Immature natural killer cell (primary cell): ENCODE measurements around the gene SLC38A11. TPM values are rescaled to one million over a fixed set of nuclear protein-coding genes. Genes with fewer than 3 reads are reported as not detected.

ENCODE experiments used
- DNase-seq, 3 donors: peaks; one replicate each; pipeline ENCODE4 v3.0.0; 2022; ENCODE audit warnings: mixed read lengths in 1 of 3
- H3K27ac Mint-ChIP-seq, 6 donors: one replicate each; pipeline ENCODE4 v1.8.0; 2020; ENCODE audit warnings: mixed read lengths in 6 of 6, mild to moderate bottlenecking in 5 of 6, inconsistent platforms in 4 of 6, moderate library complexity in 3 of 6
- H3K27me3 Mint-ChIP-seq, 3 donors: one replicate each; pipeline ENCODE4 v1.8.0; 2020 to 2021; ENCODE audit warnings: low read depth in 3 of 3, mild to moderate bottlenecking in 3 of 3, mixed read lengths in 3 of 3, moderate library complexity in 3 of 3, inconsistent platforms in 1 of 3
- H3K36me3 Mint-ChIP-seq, 3 donors: one replicate each; pipeline ENCODE4 v1.8.0; 2020; ENCODE audit warnings: mixed read lengths in 3 of 3, inconsistent platforms in 2 of 3, mild to moderate bottlenecking in 2 of 3
- H3K4me1 Mint-ChIP-seq, 2 donors: one replicate each; pipeline ENCODE4 v1.8.0; 2020; ENCODE audit warnings: inconsistent platforms in 2 of 2, mild to moderate bottlenecking in 2 of 2, mixed read lengths in 2 of 2, moderate library complexity in 1 of 2
- H3K4me3 Mint-ChIP-seq, 5 donors: one replicate each; pipeline ENCODE4 v1.8.0; 2020; ENCODE audit warnings: mild to moderate bottlenecking in 5 of 5, mixed read lengths in 5 of 5, inconsistent platforms in 3 of 5, moderate library complexity in 3 of 5
- H3K9me3 Mint-ChIP-seq, 6 donors: one replicate each; pipeline ENCODE4 v1.8.0; 2020; ENCODE audit warnings: mild to moderate bottlenecking in 6 of 6, mixed read lengths in 6 of 6, inconsistent platforms in 4 of 6, moderate library complexity in 3 of 6
- polyA plus RNA-seq, 3 donors: library from polyadenylated mRNA; unstranded; fragments of 300-500 nt; fragmentation: Illumina TruSeq; gene quantifications; one replicate each; pipeline ENCODE4 v1.2.3, GENCODE V29; 2021

The SLC38A11 gene
- polyA plus RNA-seq, 3 donors from 2014 or later: not detected

DNA sequence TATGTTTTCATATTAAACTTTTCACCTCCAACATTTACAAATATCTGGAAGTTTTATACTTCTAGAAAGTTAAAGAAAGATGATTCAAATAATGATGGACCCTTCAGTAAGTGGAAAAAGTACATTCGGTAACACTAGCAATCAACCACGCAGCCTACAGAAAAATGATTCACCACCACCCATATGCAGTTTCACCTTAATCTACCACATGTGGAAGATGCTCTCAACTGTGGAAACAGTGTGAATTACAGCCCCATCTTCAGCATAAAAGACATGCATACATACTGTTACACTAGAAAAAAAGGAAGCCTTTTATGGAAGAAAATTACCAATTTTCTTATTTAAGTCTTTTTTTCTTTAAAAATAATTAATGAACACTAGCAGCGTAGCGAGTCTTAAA, 1.1 kb downstream of the SLC38A11 start:
- Mint-ChIP-seq H3K4me1 (peaks cover 1 to 6% of the 10 kb centered on the region in 2 donors), H3K36me3 (no peaks in the 10 kb centered on the region), H3K4me3 (no peak overlapping the region), H3K27ac (no peak overlapping the region), H3K27me3 (peaks cover 2 to 8% (median 4%) of the 10 kb centered on the region in 3 donors), H3K9me3 (no peaks in the 10 kb centered on the region)
- DNase-seq: no peak

DNA sequence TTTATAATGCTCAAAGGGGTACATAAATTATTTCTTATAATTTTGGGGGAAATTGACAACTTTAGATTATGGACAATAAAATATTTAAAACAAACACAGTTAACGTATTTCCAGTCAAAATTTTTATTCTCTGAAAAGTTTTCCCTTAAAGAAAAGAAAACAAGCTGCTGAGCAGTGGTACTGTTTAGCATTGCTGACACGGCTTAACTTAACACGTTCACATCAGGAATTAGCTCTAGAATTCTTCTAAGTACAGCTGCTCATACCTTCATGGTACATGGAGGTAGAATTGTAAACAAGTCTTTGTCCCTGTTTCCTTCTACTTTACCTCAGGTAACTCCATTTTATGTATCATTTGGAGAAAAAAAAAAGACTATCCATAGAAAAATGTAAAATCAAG, 2.0 kb downstream of the SLC38A11 start:
- Mint-ChIP-seq H3K4me3 (no peak overlapping the region), H3K4me1 (peaks cover 6 to 13% of the 10 kb centered on the region in 2 donors), H3K9me3 (no peaks in the 10 kb centered on the region), H3K36me3 (no peaks in the 10 kb centered on the region), H3K27ac (no peak overlapping the region), H3K27me3 (peaks cover 2 to 9% (median 4%) of the 10 kb centered on the region in 3 donors)
- DNase-seq: no peak

DNA sequence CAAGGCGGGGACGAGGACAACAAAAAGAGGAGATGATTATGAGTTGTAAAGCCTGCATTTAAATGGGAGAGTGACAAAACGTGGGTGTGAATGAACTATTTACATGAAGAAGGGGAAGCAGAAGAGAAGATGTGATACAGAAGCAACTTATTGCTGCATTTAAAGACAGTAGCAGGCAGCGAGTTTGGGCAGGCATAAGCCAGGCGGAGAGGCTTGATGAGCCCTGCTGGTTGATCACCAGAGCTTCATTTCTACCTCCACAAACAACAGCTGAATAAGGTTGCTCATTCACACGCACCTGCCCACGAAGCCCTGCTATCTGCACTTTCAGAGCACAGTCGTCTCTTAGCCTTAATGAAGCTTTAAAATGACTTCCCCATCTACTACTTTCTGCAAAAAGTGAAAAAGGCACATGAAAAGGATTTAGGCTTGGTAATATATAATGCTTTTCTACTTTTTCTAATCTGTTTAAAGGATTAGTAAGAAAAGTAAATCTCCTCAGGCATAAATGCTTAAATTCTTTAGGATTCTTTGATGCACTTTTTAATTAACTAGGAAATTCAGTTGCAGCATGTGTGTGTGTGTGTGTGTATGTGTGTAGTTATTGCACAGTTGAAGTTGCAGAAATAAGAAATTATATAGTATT, 3.1 kb downstream of the SLC38A11 start:
- Mint-ChIP-seq H3K27ac (no peak overlapping the region), H3K9me3 (no peaks in the 10 kb centered on the region), H3K27me3 (peaks cover 2 to 9% (median 4%) of the 10 kb centered on the region in 3 donors), H3K36me3 (no peaks in the 10 kb centered on the region), H3K4me3 (no peak overlapping the region), H3K4me1 (peaks cover 12 to 24% of the 10 kb centered on the region in 2 donors)
- no peak for DNase-seq

DNA sequence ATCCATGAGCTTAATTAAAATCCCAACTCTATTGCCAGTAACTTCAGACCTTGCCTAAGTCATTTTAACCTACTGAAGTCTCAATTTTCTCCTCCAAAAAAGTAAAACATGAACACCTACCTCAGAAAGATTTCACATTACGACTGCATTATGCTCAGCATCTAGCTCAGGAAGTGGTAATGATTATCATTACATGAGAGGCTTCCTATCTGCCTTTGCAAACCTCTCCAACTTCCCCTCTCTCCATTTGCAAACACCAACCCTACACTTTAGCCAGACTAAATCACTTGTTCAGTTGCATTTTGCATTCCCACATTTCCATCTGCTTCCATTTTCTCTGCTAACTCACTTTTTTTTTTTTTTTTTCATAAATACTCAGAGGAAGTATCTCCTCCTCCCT, 6.8 kb downstream of the SLC38A11 start:
- Mint-ChIP-seq H3K36me3 (no peaks in the 10 kb centered on the region), H3K4me3 (peak overlapping the region in 3 of 5 donors; percentile 11 to 17 (median 12)), H3K4me1 (peaks cover 12 to 20% of the 10 kb centered on the region in 2 donors), H3K9me3 (no peaks in the 10 kb centered on the region), H3K27ac (peak overlapping the region in 2 of 6 donors; percentile 21 to 26), H3K27me3 (peaks cover 0 to 5% (median 0%) of the 10 kb centered on the region in 3 donors)
- no peak for DNase-seq

DNA sequence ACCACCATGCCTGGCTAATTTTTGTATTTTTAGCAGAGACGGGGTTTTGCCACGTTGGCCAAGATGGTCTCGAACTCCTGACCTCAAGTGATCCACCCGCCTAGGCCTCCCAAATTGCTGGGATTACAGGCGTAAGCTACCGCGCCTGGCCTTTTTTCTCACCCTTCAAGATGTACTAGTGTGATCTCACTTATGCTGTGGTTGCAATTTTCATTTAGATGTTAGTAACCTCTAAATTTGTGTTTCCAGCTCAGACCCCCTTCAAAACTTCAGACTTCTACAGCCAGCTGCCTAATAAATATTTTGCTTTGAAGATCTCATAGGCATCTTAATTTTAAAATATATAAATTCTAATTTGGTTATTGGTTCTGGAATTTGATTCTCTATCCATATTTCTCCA, 8.0 kb downstream of the SLC38A11 start:
- H3K36me3 Mint-ChIP-seq: no peaks in the 10 kb centered on the region
- H3K9me3 Mint-ChIP-seq: no peaks in the 10 kb centered on the region
- H3K27ac Mint-ChIP-seq: no peak overlapping the region
- H3K4me1 Mint-ChIP-seq: peaks cover 12 to 20% of the 10 kb centered on the region in 2 donors
- peak overlapping the region in 1 of 5 donors; percentile 46 for H3K4me3 Mint-ChIP-seq
- DNase-seq: no peak
- peaks cover 0 to 5% (median 0%) of the 10 kb centered on the region in 3 donors for H3K27me3 Mint-ChIP-seq

DNA sequence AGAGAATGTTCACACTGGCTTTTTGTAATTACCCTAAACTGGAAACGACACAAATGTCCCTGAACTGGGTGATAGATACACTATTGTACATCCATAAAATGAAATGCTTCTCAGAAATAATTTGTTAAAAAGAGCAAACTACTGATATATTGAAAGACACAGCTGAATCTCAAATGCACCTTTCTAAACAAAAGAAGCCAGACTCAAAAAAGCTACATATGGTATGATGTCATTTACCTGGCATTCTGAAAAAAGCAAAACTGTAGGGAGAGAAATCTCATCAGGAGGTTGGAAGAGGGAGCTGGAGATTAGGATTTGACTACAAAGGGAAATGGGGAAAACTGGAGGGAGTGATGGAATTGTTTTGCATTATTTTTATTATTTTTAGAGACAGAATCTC, 12.0 kb downstream of the SLC38A11 start:
- Mint-ChIP-seq H3K9me3 (no peaks in the 10 kb centered on the region), H3K4me3 (no peak overlapping the region), H3K27ac (no peak overlapping the region)

DNA sequence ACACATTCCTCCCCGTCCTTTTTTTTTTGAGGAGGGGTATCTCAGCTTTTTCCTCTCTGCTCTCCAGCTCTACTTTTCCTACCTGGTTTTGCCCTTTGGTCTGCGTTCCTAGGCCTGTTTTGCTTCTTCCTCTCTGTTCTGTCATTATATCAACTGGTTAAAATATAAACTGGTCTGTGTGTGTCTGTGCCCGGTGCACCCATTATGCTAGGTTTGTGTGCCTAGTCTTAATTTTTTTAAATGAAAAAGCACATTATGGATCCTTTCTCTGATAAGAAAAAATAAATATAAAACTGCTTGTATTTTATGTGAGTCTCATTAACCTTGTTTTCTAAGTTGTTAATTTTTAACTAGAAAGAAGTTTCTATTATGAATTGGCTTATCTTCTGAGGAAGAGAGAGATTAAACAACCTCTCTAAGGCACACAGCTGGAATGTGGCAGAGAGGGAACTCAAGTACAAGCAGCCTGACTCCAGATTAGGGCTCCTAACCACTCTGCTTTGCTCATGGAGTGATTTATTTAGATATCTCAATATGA, 17.4 kb downstream of the SLC38A11 start:
- H3K27ac Mint-ChIP-seq: no peak overlapping the region
- no peak overlapping the region for H3K4me3 Mint-ChIP-seq
- H3K9me3 Mint-ChIP-seq: no peaks in the 10 kb centered on the region

More for the DNA sequence above, 12.0 kb downstream of the SLC38A11 start:
- H3K36me3 Mint-ChIP-seq: no peaks in the 10 kb centered on the region
- peaks cover 7 to 13% of the 10 kb centered on the region in 2 donors for H3K4me1 Mint-ChIP-seq
- H3K27me3 Mint-ChIP-seq: peaks cover 0 to 4% (median 2%) of the 10 kb centered on the region in 3 donors
- DNase-seq: no peak

DNA sequence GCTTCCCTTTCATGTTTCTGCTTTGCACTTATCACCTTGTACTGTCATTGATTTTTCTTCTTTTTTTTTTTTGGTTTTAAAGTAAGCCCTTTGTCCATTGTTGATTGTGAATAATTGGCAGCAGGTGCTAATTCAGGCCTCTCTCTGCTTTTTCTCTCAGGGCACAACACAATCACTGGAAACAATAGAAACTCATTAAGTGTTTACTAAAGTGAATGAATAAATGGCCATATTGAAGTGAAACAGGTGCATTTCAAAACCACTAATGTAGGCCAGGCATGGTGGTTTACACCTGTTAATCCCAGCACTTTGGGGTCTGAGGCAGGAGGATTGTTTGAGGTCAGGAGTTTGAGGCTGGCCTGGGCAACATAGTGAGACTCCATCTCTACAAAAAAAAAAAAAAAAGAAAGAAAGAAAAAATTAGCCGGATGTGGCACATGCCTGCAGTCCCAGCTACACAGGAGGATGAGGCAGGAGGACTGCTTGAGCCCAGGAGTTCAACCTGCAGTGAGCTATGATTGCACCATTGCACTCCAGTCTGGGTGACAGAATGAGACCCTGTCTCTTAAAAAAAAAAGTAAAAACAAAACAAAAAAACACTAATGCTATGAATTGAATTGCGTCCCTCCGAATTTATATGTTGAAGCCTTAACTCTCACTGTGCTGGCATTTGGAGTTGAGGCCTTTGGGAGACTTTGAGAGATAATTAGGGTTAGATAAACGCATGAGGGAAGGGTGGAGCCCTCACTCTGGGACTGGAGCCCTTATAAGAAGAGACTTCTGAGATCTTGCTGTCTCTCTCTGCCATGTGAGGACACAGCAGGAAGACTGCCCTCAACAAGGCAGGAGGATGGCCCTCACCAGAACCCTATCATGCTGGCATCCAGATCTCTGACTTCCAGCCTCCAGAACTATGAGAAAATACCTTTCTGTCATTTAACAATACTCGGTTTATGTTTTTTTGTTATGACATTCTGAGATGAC, 19.9 kb downstream of the SLC38A11 start:
- H3K27me3 Mint-ChIP-seq: peaks cover 0 to 4% (median 0%) of the 10 kb centered on the region in 3 donors
- no peak overlapping the region for H3K4me3 Mint-ChIP-seq
- DNase-seq: no peak
- peaks cover 0 to 4% (median 0%) of the 10 kb centered on the region in 3 donors for H3K36me3 Mint-ChIP-seq
- no peaks in the 10 kb centered on the region for H3K4me1 Mint-ChIP-seq
- H3K27ac Mint-ChIP-seq: no peak overlapping the region
- H3K9me3 Mint-ChIP-seq: peaks cover 0 to 4% (median 0%) of the 10 kb centered on the region in 6 donors

More for the DNA sequence above, 17.4 kb downstream of the SLC38A11 start:
- H3K27me3 Mint-ChIP-seq: peaks cover 0 to 2% (median 0%) of the 10 kb centered on the region in 3 donors
- DNase-seq: no peak
- H3K4me1 Mint-ChIP-seq: no peaks in the 10 kb centered on the region
- peaks cover 0 to 4% (median 0%) of the 10 kb centered on the region in 3 donors for H3K36me3 Mint-ChIP-seq

DNA sequence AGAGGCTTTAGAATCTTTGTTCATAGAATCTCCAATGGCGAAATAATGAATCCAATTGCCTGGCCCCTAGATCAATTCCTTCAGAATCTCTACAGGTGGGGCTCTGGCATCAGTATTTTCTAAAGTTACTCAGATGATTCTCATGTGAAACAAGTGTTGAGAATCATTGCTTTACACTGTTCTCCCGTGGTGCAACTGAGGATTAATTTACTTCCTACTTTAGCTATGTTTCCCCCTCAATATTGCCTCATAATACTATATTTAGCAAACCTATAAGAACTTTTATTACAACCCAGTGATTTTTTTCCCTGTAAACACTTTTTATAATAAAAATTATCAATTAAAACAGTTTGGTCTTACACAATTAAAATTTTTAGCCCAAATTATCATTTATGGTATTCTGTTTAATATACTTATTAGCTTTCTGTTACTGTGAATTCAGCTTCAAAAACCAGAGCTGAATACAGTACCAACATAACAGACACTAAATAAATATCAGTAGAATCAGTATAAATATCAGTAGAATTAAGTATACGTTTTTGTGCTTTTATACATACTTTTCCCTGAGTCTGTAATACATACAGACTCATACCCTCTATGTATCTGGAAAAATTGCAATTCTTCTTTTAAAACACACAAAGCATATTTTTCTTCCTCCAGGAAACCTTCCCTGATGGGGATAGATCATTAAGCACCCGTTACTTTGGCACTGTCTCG, 20.8 kb downstream of the SLC38A11 start:
- Mint-ChIP-seq H3K36me3 (peaks cover 0 to 7% (median 0%) of the 10 kb centered on the region in 3 donors), H3K4me1 (no peaks in the 10 kb centered on the region), H3K27me3 (peaks cover 0 to 4% (median 0%) of the 10 kb centered on the region in 3 donors), H3K4me3 (no peak overlapping the region), H3K9me3 (peaks cover 0 to 5% (median 3%) of the 10 kb centered on the region in 6 donors), H3K27ac (no peak overlapping the region)
- DNase-seq: no peak

DNA sequence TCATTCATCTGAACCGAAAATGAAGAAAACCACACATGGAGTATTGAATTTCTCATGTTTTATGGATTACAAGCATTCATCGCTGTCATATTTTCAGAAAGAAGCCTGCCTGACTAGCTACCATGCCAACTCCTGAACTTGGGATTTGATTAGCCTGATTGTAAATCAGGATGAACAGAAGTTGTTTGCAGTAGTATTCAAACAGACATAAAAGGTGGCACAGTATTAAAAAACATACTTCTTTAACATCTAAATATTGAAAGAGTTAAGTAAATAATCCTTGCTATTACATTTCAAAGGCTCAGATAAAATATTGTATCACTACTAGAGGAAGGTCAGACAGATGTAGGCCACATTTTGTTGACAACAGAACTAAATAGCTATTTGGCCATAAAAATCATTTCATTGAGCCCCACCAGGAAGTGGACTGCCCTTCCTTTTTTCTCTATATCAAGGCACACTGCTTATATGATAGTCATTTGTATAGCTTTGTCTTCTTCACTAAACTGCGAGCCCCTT, 21.6 kb downstream of the SLC38A11 start:
- Mint-ChIP-seq H3K4me1 (no peaks in the 10 kb centered on the region), H3K9me3 (peaks cover 0 to 5% (median 3%) of the 10 kb centered on the region in 6 donors), H3K27me3 (peaks cover 0 to 4% (median 0%) of the 10 kb centered on the region in 3 donors), H3K27ac (no peak overlapping the region), H3K36me3 (peaks cover 0 to 7% (median 0%) of the 10 kb centered on the region in 3 donors), H3K4me3 (no peak overlapping the region)
- DNase-seq: no peak

DNA sequence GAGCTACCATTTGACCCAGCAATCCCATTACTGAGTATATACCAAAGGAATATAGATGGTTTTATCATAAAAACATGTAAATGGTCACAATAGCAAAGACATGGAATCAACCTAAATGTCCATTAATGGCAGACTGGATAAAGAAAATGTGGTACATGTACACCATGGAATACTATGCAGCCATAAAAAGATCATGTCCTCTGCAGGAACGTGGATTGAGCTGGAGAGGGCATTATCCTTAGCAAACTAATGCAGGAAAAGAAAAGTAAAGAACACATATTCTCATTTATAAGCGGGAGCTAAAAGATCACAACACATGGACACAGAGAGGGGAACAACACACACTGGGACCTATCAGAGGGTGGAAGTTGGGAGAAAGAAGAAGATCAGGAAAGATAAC, 22.9 kb downstream of the SLC38A11 start:
- no peak overlapping the region for H3K4me3 Mint-ChIP-seq
- H3K4me1 Mint-ChIP-seq: no peaks in the 10 kb centered on the region
- peaks cover 0 to 5% (median 4%) of the 10 kb centered on the region in 6 donors for H3K9me3 Mint-ChIP-seq
- H3K27ac Mint-ChIP-seq: no peak overlapping the region
- DNase-seq: no peak
- H3K27me3 Mint-ChIP-seq: peaks cover 0 to 4% (median 0%) of the 10 kb centered on the region in 3 donors
- H3K36me3 Mint-ChIP-seq: peaks cover 0 to 3% (median 0%) of the 10 kb centered on the region in 3 donors

DNA sequence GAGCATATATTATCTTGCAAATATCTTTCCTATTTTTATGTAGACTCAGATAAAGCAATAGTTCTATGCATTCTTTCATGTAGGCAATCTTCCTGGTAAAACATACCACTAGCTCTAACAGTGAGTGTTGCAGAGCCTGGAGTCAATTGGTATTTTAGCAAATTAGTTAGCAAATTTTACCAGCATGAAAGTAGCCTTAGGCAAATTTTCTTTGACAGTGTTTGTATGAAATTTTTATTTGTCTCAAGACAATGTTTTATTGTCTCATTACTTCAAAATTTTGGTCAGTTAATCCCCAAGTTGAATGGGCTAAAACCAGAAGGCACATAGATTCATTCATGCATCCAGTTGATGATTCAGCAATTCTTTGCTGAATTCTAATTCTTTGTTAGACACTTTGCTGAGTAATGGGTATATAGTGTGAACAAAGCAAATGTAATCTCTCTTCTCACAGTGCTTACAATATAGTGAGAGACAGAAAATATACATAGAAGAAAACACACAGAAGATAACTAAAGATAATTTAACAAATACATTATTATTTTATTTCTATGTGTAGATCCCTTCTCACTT, 27.1 kb downstream of the SLC38A11 start:
- no peaks in the 10 kb centered on the region for H3K4me1 Mint-ChIP-seq
- H3K36me3 Mint-ChIP-seq: peaks cover 0 to 3% (median 0%) of the 10 kb centered on the region in 3 donors

DNA sequence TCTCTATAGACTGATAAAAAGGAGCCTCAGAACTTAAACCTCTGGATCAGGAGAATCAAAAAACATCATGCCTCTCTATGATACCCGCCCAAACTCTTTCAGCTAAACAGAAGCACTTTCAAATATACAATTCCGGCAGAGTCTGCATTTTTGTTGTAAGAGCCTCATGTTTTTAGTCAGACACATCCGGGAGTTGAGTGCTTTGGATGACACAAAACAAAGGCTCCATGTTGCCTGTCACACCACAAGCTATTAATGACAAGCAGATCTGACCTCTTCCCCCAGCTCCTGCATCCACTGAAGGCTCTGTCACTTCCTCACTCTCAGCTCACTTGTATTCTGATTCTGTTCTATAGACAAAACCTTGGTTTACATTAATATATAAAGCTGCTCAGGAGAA, 33.2 kb downstream of the SLC38A11 start:
- Mint-ChIP-seq H3K27ac (no peak overlapping the region), H3K4me1 (no peaks in the 10 kb centered on the region), H3K9me3 (peaks cover 0 to 2% (median 0%) of the 10 kb centered on the region in 6 donors), H3K36me3 (no peaks in the 10 kb centered on the region), H3K4me3 (no peak overlapping the region), H3K27me3 (peaks cover 0 to 2% (median 0%) of the 10 kb centered on the region in 3 donors)
- DNase-seq: no peak

More for the DNA sequence above, 27.1 kb downstream of the SLC38A11 start:
- Mint-ChIP-seq H3K4me3 (no peak overlapping the region), H3K27ac (no peak overlapping the region), H3K27me3 (peaks cover 0 to 4% (median 0%) of the 10 kb centered on the region in 3 donors), H3K9me3 (peaks cover 0 to 7% (median 4%) of the 10 kb centered on the region in 6 donors)
- DNase-seq: no peak
